B cell (primary cell): ENCODE measurements around the gene NEBL.

Experiments
- EZH2 ChIP-seq: IDR thresholded peaks from 2 replicates; pipeline ENCODE4 v1.6.1; 2012; ENCODE audit warnings: borderline replicate concordance, low read depth, mild to moderate bottlenecking, moderate library complexity, low read length; ENCODE audit not compliant: insufficient read depth, poor library complexity, severe bottlenecking
- TF ChIP-seq, protein P1 (sequence below): fragments of 200-600 bp; IDR thresholded peaks from one replicate; pipeline ENCODE4 v1.8.0; 2022; ENCODE audit warnings: antibody characterized with exemption, mild to moderate bottlenecking

DNA sequence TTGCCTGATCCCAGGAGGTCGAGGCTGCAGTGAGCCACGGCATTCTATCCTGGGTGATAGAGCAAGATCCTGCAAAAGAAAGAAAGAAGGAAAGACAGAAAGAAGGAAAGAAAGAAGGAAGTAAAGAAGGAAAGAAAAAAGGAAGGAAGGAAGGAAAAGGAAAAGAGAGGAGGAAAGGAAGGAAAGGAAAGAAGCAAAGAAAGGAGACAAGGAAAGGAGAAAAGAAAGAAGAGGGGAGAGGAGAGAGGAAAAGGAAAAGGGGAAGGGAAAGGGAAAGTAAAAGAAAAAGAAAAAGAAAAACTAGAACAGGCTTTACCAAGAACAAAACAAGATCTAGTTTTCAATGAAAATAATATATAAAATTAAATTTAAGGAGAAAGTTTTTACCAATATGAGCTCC lies 15.0 kb downstream of the NEBL start:
- TF ChIP-seq, protein P1, sequence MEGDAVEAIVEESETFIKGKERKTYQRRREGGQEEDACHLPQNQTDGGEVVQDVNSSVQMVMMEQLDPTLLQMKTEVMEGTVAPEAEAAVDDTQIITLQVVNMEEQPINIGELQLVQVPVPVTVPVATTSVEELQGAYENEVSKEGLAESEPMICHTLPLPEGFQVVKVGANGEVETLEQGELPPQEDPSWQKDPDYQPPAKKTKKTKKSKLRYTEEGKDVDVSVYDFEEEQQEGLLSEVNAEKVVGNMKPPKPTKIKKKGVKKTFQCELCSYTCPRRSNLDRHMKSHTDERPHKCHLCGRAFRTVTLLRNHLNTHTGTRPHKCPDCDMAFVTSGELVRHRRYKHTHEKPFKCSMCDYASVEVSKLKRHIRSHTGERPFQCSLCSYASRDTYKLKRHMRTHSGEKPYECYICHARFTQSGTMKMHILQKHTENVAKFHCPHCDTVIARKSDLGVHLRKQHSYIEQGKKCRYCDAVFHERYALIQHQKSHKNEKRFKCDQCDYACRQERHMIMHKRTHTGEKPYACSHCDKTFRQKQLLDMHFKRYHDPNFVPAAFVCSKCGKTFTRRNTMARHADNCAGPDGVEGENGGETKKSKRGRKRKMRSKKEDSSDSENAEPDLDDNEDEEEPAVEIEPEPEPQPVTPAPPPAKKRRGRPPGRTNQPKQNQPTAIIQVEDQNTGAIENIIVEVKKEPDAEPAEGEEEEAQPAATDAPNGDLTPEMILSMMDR, result no peak
- no peak for TF ChIP-seq EZH2
